ENCODE data around the gene TNC.

The TNC gene

DNA sequence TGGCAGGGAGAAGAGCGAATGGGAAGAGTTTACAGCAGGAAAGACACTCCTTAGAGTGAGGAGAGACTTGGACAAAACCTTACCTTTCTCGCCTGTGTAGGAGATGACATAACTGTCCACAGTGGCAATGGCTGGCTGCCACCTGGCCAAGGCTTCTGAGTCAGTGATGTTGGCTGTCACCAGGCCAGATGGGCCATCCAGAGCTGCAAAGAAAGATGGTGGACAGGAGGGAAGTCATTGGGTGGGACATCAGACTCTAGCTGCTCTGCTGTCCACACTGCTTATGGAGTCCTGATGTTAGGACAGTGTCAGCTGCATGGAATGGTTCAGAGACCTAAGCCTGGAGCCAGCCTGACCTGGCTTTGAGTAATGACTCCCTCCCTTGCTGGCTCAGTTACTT lies 79.8 kb downstream of the TNC start:
- Histone ChIP-seq H3K36me3 (replicated peaks; ENCODE audit: insufficient read depth, low read length) (no peaks in the 10 kb centered on the region), H3K9ac (ENCODE audit: low read length) (no peak overlapping the region)

DNA sequence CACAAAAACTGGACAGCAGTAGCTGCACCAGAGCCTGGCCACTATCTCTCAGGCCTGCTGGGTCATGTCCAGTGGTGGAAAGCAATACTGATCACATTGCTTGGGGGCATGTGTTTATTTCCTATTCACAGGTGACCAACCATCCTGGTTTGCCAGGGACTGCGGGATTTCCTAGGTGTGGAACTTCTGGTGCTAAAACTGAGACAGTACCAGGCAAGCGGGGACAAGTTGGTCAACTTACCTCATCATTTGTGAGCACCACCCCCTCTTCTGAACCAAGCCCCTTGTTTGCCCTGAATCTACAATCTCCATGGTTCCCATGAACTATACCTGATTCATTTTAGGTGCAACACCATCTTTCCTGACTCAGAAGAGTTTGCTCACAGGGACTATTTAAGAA lies 81.3 kb downstream of the TNC start:
- TF ChIP-seq EZH2 (optimal IDR thresholded peaks at IDR 0.05; ENCODE audit: low read depth, low read length) = no peak
- TF ChIP-seq, protein P1, sequence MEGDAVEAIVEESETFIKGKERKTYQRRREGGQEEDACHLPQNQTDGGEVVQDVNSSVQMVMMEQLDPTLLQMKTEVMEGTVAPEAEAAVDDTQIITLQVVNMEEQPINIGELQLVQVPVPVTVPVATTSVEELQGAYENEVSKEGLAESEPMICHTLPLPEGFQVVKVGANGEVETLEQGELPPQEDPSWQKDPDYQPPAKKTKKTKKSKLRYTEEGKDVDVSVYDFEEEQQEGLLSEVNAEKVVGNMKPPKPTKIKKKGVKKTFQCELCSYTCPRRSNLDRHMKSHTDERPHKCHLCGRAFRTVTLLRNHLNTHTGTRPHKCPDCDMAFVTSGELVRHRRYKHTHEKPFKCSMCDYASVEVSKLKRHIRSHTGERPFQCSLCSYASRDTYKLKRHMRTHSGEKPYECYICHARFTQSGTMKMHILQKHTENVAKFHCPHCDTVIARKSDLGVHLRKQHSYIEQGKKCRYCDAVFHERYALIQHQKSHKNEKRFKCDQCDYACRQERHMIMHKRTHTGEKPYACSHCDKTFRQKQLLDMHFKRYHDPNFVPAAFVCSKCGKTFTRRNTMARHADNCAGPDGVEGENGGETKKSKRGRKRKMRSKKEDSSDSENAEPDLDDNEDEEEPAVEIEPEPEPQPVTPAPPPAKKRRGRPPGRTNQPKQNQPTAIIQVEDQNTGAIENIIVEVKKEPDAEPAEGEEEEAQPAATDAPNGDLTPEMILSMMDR (IDR thresholded peaks at IDR 0.05; ENCODE audit: low read length) = no peak
- no peak for TF ChIP-seq EZH2phosphoT487 (IDR thresholded peaks at IDR 0.05; ENCODE audit: low read length)
- peaks cover 21% of the 10 kb centered on the region; the same call in 1 of the 2 replicates for H3K4me1 ChIP-seq (ENCODE audit: low read length)
- peak overlapping the region; percentile 40; the same call in 1 of the 2 replicates for H3K27ac ChIP-seq (ENCODE audit: low read length)
- H3F3A ChIP-seq (ENCODE audit: insufficient read depth, low read length) = 0 out of 2 replicates have a peak, but pooled peaks cover 5% of the 10 kb centered on the region
- H3K9me3 ChIP-seq (replicated peaks; ENCODE audit: insufficient read depth, low read length) = no peaks in the 10 kb centered on the region
- no peaks in the 10 kb centered on the region for H4K20me1 ChIP-seq (ENCODE audit: insufficient read depth, low read length)
- H3K79me2 ChIP-seq (ENCODE audit: low read length) = no peaks in the 10 kb centered on the region
- H3K27me3 ChIP-seq (replicated peaks; ENCODE audit: insufficient read depth, low read length) = no peaks in the 10 kb centered on the region
- H3K4me2 ChIP-seq (ENCODE audit: low read depth, low read length) = peak overlapping the region; percentile 48; the same call in 1 of the 2 replicates
- H3K36me3 ChIP-seq (replicated peaks; ENCODE audit: insufficient read depth, low read length) = no peaks in the 10 kb centered on the region
- H3K4me3 ChIP-seq (ENCODE audit: low read length) = no peak overlapping the region
- H3K9ac ChIP-seq (ENCODE audit: low read length) = no peak overlapping the region
- H3K9me2 ChIP-seq (replicated peaks; ENCODE audit: insufficient read depth, low read length) = no peaks in the 10 kb centered on the region
- DNase-seq = no peak
- H2AFZ ChIP-seq (ENCODE audit: low read length) = no peak overlapping the region

More for the DNA sequence above, 79.8 kb downstream of the TNC start:
- Histone ChIP-seq H2AFZ (ENCODE audit: low read length) (no peak overlapping the region), H3K27me3 (replicated peaks; ENCODE audit: insufficient read depth, low read length) (no peaks in the 10 kb centered on the region), H3K4me3 (ENCODE audit: low read length) (no peak overlapping the region), H4K20me1 (ENCODE audit: insufficient read depth, low read length) (no peaks in the 10 kb centered on the region), H3K27ac (ENCODE audit: low read length) (no peak overlapping the region), H3K9me2 (replicated peaks; ENCODE audit: insufficient read depth, low read length) (no peaks in the 10 kb centered on the region), H3K4me2 (ENCODE audit: low read depth, low read length) (no peak overlapping the region), H3F3A (ENCODE audit: insufficient read depth, low read length) (0 out of 2 replicates have a peak, but pooled peaks cover 5% of the 10 kb centered on the region), H3K4me1 (ENCODE audit: low read length) (peaks cover 20% of the 10 kb centered on the region; the same call in 1 of the 2 replicates), H3K79me2 (ENCODE audit: low read length) (no peaks in the 10 kb centered on the region), H3K9me3 (replicated peaks; ENCODE audit: insufficient read depth, low read length) (no peaks in the 10 kb centered on the region)
- no peak for DNase-seq
- TF ChIP-seq EZH2 (optimal IDR thresholded peaks at IDR 0.05; ENCODE audit: low read depth, low read length) (no peak), EZH2phosphoT487 (IDR thresholded peaks at IDR 0.05; ENCODE audit: low read length) (no peak)
- TF ChIP-seq, protein P1 (IDR thresholded peaks at IDR 0.05; ENCODE audit: low read length) = no peak

DNA sequence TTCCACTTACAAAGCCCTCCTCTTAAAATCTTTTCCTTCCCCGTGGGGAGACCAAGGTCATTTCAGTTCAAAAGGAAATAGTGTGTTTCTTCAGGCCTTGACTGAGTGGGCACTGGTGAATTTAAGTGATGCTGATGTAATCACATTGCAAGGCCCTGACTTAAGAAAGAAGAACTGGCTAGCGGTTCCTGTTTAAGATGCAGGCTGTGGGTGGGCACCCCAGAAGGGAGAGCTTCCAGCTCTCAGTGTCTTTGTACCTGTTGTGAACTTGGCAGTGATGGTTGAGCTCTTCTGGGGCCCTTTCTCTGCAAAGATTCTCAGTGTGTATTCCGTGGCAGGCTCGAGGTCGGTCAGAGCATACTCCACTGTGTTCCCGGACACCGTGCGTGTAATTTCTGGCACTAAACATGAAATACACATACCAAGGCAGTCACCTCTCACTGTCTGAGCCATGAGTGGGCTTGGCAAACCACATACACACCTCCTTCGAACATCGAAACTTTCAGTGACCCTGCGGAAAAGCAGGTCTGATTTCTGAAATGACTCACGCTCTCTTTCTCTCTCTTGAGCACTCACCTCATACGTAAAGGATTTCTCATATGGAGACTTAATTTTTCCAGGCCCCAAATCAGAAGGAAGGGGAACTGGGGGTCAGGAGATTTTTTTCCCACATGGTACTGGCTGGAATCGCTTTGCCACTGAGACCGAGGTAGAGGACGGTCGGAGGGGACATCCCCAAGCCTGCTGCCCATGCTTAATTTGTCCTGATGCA lies 81.9 kb downstream of the TNC start:
- H2AFZ ChIP-seq (ENCODE audit: low read length) = peak overlapping the region; percentile 19; the same call in 1 of the 2 replicates

More for the DNA sequence above, 81.9 kb downstream of the TNC start:
- Histone ChIP-seq H3K9me3 (replicated peaks; ENCODE audit: insufficient read depth, low read length) (no peaks in the 10 kb centered on the region), H3F3A (ENCODE audit: insufficient read depth, low read length) (0 out of 2 replicates have a peak, but pooled peaks cover 5% of the 10 kb centered on the region), H3K9ac (ENCODE audit: low read length) (no peak overlapping the region), H3K4me2 (ENCODE audit: low read depth, low read length) (peak overlapping the region; percentile 48), H4K20me1 (ENCODE audit: insufficient read depth, low read length) (no peaks in the 10 kb centered on the region), H3K79me2 (ENCODE audit: low read length) (no peaks in the 10 kb centered on the region), H3K27me3 (replicated peaks; ENCODE audit: insufficient read depth, low read length) (no peaks in the 10 kb centered on the region), H3K4me3 (ENCODE audit: low read length) (0 out of 2 replicates have a peak overlapping the region, but pooled peaks have one; percentile 6), H3K36me3 (replicated peaks; ENCODE audit: insufficient read depth, low read length) (no peaks in the 10 kb centered on the region), H3K9me2 (replicated peaks; ENCODE audit: insufficient read depth, low read length) (no peaks in the 10 kb centered on the region), H3K4me1 (ENCODE audit: low read length) (peaks cover 21% of the 10 kb centered on the region; the same call in 1 of the 2 replicates), H3K27ac (ENCODE audit: low read length) (peak overlapping the region; percentile 40; the same call in 1 of the 2 replicates)
- no peak for TF ChIP-seq EZH2 (optimal IDR thresholded peaks at IDR 0.05; ENCODE audit: low read depth, low read length)
- no peak for TF ChIP-seq EZH2phosphoT487 (IDR thresholded peaks at IDR 0.05; ENCODE audit: low read length)
- TF ChIP-seq, protein P1 (IDR thresholded peaks at IDR 0.05; ENCODE audit: low read length) = no peak
- peak; percentile 61 for DNase-seq
